HG03457 (cell line): Measurements from ENCODE around the gene TCP11.

ENCODE experiments used
- ATAC-seq: cut with Tn5 transposase; IDR thresholded peaks from one replicate; pipeline ENCODE4 v1.9.1; 2021; ENCODE audit warnings: moderate number of reproducible peaks; ENCODE audit not compliant: unreplicated experiment

Gene TCP11

DNA sequence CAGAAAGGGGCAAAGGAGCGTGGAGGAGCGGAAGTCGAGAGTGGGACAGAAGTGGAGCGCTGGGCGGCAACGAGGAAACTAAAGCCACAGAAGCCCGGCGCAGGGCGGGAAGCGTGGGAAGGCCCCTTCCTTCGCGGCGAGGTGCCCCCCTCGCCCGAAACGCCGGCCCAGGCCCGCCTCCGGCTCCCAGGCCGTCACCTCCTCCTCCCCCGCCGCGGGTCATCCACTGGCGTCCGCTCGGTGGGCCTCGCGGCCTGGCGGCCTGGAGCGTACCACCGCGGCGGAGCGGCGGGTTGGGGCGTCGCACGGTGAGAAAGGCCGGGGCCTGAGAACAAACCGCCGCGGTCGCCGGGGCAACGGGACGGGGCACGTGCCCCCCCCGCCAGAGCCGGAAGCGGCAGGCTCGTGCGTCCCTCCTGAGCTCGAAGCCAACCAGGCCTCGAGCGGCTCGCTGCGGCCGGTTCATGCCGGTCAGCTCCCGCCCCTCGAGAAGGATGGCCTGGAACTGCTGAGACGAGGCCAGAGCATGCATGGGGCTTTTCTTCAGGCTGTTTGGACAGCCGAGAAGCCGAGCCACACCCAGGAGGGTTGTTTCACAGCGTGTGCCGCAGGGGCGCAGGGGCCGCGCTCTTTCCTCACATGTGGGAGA lies at the start of gene TCP11:
Gene TCP11, minus strand, starts transcription at position 333 of the 649 bp plus-strand sequence. CDS start 469 bp downstream, outside the sequence.
- no peak for ATAC-seq

DNA sequence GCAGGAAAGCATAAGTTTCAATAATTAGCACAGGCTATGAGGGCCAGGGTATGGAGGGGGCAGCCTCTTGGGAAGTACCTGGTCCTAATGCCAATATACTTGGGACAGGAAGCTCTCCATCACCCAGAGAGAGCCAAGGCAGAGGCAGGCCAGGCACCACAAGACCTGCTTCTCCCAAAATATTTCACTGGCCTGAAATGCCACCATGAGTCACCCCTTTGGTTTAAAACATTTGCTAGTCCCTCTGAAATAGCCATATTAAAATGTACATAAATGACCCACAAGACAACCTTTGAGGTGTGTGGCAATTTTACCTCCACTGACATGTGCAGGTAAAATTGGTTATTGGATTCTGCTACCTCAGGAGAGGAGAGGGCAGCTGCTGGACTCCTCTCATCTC lies 49.2 kb upstream of the TCP11 start:
- ATAC-seq = no peak

DNA sequence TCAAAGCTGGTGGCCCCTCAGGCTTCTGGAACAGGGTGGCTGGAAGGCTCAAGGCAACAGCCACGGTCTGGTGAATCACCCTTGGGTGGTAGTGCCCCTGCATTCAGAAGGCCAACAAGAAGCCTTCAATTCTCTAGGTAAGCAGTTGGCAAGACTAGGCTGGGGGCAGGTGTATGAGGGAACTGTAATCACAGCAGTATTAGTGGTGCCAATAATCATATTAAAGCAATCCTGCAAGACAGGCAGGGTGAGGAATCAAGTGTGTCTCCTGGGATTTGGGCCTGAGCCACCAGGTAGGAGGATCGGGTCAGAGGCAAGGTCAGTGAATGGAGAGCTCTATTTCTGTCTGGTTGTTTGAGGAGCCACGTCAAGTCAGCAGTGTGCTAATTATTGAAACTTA lies 47.7 kb upstream of the TCP11 start:
- no peak for ATAC-seq

DNA sequence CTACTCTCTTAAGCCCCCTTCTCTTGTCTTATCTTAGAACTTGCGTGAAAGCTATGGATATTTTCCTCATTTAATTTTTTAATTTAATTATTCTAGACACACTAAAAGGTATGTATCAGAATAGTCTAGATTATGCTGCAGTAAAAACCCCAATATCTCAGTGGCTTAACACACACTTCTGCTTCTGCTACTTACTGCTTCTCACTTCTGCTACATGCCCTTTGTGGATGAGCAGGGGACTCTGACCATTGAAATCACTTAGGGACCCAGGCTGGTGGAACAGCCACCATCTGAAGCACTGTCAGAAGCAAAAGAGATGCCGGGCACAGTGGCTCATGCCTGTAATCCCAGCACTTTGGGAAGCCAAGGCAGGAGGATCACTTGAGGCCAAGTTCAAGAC lies 45.4 kb upstream of the TCP11 start:
- ATAC-seq = no peak

DNA sequence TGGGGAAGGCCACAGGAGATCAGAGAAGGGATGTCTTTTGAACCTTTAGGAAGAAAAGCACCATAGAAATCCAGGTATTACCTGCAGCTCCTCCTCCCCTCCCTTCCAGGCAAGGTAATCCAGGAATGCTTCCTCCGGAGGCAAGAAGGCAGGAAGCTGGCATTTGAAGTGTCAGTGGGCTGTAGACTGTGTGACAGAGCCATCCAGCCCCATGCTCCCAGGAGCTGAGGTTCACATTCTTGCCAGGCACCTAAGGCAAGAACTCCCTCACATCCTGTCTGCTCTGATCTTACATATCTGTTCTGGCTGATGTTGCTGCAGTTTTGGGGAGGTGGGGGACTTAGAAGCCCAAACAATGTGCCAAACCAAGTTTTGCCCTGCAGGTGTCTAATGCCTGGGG lies 44.8 kb upstream of the TCP11 start:
- ATAC-seq = no peak

DNA sequence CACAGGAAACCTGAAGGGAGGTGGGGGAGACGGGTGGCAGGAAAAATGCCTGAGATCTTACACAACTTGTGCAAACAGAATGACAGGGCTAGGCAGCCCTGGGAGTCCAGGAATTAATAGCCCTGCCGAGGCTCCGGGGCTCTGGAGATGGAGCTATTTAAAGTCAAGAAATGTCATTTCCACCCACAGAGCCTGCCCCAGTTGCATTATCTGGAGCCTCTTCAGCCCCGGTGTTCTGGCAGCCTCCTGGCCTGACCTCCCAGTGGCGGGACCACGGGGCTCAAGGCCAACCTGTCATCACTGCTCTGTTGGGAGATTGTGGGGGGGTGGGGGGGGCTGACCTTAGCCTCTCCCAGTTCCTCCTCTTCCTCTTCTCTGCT lies 44.2 kb upstream of the TCP11 start:
- ATAC-seq = no peak

DNA sequence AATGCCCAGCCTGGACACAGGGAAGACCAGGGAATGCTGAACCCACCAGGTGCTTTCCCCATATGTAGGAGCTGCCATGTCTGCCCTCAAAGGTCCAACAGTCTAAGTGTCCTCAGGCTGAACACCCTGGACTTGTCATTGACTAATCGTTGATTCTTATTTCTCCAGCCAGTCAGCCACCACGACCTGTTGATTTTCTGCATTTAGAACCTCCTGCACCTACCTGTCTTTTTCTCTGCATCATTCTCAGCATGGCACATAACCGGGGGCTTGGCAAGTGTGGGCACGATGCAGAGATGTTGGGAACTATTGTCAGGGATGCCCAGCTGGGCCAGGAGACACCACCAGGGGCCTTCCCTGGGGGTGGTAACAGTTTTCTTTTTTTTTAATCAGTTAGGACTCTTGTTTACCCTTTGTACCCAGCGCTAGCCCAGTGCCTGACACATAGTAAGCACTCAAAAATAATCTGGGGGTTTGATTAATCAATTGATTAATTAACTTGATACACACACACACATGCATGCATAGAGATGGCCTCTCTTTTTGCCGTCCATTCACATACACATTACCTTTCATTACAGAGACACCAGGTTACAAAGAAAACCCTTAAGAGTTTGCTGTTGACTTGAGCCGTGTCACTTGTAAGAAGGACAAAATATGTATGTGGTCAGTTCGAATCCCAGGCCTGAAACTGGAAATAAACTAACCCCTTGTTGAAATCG lies 43.6 kb upstream of the TCP11 start:
- no peak for ATAC-seq

DNA sequence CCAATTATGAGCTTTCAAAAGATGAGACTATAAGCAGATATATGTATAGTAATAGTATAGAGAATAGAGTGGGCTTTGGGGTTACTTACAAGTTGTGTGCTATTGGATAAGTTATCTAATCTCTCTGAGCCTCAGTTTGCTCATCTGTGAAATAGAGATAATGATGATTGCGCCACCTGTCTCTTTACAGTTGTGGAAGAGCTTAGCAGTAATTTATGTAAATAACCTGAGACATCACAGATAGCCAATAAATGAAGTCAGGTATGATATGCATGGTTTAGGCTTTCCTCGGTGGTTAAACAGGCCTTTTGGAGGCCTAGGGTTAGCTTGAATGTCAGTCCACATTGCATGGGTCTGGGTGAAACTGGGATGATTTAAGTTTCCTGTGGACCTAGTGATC lies 42.8 kb upstream of the TCP11 start:
- no peak for ATAC-seq

DNA sequence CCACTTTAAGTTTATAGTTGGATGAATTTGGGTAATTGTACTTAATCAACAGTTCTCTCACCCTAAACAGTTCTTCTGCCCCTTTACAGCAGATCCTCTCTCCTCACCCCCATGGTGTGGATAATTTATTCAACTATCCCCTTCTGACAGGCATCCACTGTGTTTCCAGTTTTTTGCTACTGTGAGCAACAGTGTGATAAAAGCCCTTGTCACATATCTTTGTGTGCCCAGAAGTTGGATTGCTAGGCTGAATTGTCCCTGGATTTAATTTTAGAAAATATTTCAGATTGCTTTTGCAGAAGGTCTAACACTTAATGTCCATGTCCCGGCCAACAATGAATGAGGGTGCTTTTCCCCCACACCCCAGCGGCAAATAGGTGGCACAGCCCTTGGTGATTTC lies 42.1 kb upstream of the TCP11 start:
- ATAC-seq = no peak

DNA sequence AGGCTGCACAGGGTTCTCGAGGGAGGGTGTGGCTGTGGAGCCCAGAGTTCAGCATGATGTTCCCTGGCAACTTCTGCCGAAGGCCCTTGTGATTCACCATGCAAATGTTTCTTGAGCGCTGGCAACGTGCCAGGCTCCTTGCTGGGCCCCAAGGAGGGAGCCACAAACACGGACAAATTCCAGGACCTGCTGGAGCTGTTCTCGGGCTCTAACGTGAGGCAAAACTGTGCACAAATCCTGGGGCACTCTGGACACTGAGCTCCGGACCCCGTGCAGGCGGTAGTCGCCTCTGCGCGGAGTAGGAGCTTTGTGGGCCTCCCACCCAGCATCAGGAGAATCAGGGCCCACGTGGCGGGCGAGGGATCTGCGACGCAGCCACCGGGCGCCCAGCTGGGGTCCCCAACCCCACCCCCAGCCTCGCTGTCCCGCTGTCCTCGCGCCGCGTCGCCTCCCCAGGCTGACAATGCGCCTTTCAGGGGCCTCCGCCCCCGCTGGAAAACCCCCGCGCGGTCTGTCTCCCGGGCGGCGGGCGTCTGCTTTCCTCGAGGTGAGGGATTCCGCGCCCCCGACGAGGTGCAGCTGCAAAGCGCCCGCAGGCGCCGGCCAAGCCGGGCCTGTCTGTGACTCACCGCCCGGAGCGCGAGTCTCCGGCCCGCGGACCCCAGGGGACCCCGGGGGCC lies 40.9 kb upstream of the TCP11 start:
- ATAC-seq = no peak

DNA sequence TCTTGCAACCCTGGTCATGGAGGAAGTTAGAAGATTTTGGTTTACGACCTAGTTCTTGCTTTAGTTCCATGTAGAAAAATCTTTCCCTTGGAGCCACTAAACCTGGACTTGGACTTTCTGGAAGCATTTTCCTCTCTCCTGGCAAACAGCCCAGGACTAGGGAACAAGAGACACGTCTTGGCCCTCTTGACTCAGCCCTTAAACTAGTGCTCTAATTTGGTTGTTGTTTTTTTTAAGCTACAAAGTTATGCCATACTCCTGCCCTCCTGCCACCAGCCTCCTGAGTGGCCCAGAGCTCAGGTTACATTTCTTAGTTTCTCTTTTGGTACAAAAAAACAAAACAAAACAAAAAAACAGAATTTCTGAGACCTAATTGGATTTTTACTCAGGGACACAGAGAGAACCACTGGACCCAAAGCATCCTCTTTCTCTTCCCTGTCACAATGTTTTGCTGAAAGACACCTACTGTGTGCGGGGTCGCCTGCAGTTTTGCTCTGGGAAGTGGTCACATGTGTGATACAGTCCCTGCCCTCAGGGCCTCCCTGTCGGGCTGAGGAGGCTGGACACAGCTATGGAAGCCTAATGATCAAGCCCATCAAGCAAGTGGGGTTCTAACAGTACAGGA lies 40.3 kb upstream of the TCP11 start:
- no peak for ATAC-seq

DNA sequence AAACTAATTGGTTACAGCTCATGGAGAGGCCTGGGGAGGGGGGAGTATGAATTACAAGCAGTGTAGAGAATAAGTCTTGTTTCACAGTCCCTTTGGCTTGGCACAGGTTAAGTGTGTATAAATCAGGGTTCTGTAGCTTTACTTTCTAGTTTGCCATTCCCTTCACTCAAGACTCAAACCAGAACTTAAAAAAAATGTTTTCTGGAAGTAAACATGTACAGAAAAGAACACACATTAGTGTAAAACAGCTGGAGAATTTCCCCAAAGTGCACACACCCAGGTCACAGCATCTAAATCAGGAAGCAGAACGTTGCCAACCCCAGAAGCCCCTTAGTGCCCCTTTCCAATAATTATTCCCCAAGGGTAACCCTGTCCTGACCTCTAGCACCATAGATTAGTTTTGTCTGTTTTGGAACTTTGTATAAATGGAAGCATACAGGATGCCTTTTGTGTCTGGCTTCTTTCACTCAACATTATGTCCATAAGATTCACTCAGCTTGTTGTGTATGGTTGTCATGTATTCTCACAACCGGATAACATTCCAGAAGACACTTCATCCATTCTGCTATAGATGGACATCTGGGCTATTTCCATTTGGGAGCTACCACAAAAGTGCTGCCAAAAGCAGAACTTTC lies 38.9 kb upstream of the TCP11 start:
- no peak for ATAC-seq

DNA sequence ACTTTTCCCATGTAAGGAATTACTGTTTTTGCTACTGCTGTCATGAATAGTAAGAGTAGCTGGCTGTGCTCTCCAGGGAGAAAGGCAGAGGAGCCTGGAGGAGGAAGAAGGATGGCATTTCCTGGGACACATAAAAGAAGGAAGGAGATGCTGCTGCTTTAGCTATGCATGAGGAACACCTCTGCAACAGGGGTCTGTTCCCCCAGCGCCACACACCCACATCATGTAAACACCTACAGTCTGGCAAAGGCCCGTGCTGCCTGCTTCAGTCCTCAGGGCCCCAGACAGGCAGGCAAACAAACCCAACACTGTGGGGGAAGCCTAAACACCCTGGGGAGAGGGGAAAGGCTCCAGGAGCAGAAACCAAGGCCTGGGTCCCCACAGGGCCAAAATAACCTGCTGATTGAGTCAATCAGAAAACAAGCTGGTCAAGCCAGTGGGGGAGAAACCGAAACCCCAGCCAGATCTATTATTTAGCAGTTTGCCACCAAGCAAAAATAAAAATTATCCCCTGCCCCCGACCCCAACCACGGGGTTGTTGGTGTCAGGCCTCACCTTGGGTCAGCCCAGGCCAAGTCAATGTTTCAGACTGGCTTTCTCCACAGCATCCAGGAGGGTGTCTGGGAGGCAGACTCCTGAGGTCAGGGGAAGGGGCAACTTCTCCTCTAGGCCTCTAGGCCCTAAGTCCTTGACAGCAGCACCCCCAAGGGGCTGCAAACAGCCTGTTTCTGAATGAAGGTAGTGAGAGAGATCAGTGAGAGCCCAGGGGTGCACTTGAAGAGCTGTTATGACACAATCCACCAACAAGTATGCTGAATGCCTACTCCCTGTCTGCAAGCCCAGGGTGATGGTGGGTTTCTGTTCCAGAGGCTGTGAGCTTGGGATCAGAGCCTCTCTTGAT lies 38.0 kb upstream of the TCP11 start:
- no peak for ATAC-seq

DNA sequence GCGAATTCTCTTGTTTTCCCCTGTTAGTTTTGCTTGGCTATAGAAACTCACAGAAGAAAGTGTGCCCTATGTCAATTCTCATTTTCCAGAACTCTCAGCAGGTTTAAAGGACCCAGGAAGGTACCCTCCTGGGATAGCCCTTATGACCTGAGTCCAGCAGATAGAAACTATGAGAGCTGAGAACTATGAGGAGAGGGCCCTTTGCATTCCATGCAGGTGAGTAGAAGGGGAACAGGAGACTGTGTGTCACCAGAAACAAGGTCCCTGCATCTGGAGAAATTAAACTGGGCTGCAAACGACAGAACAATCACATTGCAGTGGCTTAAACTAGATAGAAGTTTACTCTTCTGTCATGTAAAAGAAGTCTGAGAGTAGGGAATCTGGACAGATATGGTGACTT lies 36.9 kb upstream of the TCP11 start:
- ATAC-seq = no peak

DNA sequence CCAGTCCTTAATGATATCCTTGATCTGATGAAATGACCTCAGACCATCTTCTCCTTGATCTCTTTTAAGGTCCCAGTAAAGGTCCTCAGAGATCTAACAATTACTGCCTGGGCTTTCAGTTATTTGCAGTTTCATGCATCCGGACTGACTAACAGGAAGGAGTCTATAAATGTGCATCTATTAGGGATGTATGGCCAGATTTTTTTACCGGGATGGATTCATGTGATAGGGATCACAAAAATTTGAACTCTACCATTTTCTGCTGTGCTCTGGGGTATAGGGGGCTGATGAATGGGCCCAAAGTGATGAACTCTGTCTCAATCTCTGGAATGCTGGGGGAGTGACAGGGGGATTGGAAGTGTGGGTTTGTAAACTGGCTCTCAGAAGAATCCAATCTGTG lies 36.5 kb upstream of the TCP11 start:
- no peak for ATAC-seq

DNA sequence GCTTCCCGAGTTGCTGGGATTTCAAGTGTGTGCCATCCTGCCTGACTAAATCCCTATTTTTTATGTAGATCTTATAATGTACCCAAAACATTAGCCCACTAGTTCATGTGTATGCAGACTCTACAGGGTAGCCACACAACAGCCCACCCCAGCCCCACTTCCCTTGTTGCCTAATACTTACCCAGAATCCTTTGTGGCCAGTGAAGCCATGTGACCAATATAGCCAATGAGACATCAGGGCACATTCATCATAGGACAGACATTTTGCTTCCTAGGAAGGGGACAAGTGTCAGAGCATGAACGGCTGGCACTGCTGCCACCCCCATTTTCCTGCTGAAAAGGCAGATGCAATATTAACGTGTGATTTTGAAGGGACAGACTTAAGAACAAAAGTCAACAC lies 36.0 kb upstream of the TCP11 start:
- no peak for ATAC-seq

DNA sequence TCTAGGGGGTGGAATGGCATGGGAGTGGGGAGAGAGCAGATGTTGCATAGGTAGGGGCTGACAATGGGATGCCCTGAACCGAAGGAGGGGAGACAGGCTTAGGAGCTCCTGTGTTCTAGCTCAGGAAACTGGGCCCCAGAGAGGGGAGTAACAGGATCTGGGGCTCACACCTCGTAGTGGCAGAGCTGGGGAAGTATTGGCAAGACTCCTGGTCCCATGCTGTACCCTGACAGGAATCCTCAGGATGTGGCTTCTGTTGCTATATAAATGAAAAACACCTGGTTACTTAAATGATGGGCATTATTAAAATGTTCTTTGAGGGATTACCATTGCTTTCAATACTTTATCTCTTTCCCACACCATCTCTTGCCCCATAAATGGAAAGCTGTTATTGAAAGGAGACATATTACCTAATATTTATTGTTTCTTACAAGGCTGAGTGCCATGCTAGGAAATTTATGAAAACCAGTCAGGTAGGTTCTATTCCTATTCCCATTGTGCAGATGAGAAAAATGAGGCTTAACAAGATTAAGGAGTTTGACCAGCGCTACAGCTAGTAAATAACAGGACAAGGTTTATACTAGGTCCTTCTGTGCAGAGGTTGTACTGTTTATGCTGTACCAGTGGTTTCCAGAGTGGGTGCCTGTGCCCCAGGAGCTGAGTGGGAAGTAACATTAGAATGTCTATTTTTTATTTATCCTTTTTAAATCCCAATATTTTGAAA lies 35.3 kb upstream of the TCP11 start:
- ATAC-seq = no peak

DNA sequence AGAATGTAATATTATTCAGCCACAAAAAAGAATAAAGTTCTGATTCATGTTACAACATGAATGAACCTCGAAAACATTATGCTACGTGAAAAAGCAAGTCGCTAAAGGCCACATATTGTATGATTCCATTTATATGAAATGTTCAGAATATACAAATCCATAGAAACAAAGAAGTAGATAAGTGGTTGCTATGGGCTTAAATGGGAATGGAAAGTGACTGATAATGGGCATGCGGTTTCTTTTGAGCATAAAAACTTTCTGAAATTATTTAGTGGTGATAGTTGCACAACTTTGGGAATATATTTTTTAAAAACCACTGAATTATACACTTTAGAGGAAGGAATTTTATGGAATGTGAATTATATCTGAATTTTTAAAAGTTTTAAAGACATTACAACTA lies 33.4 kb upstream of the TCP11 start:
- ATAC-seq = no peak

DNA sequence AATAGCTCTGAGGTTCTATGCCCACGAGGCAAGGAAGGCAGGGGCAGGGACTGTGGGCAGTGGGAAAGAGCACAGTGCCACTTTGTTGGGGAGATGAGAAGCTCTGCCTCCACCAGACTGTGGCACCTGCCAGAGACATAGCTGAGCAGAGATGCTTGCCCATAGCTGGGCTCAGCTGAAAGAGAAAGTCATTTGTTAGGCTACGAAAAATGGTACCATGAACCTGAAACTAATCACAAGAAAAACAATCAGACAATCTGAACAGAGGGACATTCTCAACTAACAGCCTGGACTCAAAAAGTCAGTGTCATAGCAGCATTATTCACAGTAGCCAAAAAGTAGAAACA lies 32.9 kb upstream of the TCP11 start:
- ATAC-seq = no peak
